ENCODE data around the gene LDLRAD4.

DNA sequence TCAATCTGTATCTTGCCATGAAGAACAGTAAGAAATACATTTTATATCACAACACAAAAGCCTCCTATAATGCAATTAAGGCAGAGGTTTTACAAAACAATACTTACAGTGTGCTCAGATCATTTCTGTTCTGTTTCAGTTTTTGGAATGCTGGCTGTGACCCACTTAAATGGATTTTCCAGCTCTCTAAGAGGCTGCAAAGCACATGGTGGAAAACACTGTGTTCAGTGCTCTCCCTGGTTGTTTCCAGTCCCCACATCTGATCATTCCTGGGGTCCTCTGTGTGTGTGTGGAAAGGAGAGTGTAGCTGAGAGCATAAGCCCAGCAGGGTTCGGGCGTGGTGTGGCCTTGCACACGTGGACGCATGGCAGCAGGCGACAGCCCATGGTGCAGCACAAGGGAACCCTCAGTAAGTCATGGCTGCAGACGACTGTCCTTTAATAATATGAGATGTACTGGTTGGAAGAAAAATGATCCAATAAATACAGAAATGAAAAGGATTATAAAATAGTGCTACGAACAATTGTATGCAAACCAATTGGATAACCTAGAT is 412.2 kb downstream of the LDLRAD4 start:
- TF ChIP-seq, protein P1, sequence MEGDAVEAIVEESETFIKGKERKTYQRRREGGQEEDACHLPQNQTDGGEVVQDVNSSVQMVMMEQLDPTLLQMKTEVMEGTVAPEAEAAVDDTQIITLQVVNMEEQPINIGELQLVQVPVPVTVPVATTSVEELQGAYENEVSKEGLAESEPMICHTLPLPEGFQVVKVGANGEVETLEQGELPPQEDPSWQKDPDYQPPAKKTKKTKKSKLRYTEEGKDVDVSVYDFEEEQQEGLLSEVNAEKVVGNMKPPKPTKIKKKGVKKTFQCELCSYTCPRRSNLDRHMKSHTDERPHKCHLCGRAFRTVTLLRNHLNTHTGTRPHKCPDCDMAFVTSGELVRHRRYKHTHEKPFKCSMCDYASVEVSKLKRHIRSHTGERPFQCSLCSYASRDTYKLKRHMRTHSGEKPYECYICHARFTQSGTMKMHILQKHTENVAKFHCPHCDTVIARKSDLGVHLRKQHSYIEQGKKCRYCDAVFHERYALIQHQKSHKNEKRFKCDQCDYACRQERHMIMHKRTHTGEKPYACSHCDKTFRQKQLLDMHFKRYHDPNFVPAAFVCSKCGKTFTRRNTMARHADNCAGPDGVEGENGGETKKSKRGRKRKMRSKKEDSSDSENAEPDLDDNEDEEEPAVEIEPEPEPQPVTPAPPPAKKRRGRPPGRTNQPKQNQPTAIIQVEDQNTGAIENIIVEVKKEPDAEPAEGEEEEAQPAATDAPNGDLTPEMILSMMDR (IDR thresholded peaks at IDR 0.05; ENCODE audit: insufficient read depth, low read length, poor library complexity, severe bottlenecking), result no peak
- no peak for TF ChIP-seq EZH2phosphoT487 (conservative IDR thresholded peaks at IDR 0.05; ENCODE audit: low read length)

Measured in SU-DHL-6 (cell line).